ENCODE data around the gene GNAT1. TPM values are rescaled to one million over a fixed set of nuclear protein-coding genes. Genes with fewer than 3 reads are reported as not detected.
"Not testable (repeated sequence)": the region's sequence is repeated elsewhere in the genome, so short reads cannot be mapped to it uniquely, and the experiment has no call there.

GNAT1 gene
- total and polyA plus RNA-seq, 2 donors: 0.05 TPM

DNA sequence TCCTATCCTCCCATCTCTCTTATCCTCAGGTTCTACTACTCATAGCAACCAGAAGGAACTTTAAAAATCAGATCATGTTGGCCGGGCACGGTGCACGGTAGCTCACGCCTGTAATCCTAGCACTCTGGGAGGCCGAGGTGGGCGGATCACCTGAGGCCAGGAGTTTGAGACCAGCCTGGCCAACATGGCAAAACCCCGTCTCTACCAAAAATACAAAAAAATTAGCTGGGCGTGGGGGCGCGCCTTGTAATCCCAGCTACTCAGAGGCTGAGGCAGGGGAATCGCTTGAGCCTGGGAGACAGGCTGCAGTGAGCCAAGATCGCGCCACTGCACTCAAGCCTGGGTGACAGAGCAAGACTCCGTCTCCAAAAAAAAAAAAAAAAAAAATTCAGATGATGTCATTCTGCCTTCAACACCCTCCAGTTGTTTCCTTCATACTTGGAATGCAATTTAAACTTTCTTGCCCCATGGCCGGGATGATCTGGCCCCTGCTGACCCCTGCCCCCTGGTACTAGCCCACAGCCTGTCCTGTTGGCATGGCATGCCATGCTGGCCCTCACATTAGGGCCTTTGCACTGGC, 36.9 kb downstream of the GNAT1 start:
- Histone ChIP-seq H3K27me3 (ENCODE audit: control insufficient read depth in 2 of 2, insufficient read depth in 1 of 2, low read length in 1 of 2) (peaks cover 0 to 12% of the 10 kb centered on the region in 2 donors), H3K4me1 (ENCODE audit: control insufficient read depth in 2 of 2, insufficient read depth in 2 of 2, low read length in 2 of 2) (peaks cover 5 to 37% of the 10 kb centered on the region in 2 donors), H3K27ac (ENCODE audit: low read depth in 1 of 2, low read length in 1 of 2) (peak overlapping the region; percentile 86 to 88), H3K4me3 (ENCODE audit: low read length in 2 of 2) (peak overlapping the region; percentile 63 to 90)
- DNase-seq (ENCODE audit: low read depth in 6 of 9, low spot score in 9 of 9); H3K9me3 ChIP-seq (ENCODE audit: control insufficient read depth in 2 of 2, insufficient read depth in 1 of 2, low read length in 1 of 2); H3K36me3 ChIP-seq (ENCODE audit: control insufficient read depth in 2 of 2, insufficient read depth in 2 of 2, low read length in 1 of 2): not testable (repeated sequence)
- 68% methylated on average over 15 of the region's 15 CpGs for WGBS

DNA sequence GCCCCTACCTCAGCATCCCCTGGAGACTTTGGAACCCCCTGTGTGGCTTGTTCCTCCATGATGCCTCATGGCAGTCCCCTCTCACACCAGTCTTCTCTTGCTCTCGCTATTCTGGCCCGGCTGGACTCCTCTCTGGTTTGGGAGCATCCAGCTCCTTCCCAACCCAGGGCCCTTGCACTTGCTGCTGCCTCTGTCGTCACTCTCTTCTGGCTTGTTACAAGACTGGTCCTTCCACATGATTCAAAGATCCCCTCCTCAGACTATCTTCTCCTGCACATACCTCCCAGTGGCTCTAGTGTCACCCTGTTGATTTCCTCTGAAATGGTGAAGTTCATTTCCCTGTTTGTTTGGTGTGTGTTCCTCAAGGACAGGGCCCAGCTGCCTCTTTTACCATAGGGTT, 38.1 kb downstream of the GNAT1 start:
- peaks cover 5 to 37% of the 10 kb centered on the region in 2 donors for H3K4me1 ChIP-seq (ENCODE audit: control insufficient read depth in 2 of 2, insufficient read depth in 2 of 2, low read length in 2 of 2)
- H3K4me3 ChIP-seq (ENCODE audit: low read length in 2 of 2): no peak overlapping the region
- WGBS: 99% methylated on average over 3 of the region's 3 CpGs
- H3K27me3 ChIP-seq (ENCODE audit: control insufficient read depth in 2 of 2, insufficient read depth in 1 of 2, low read length in 1 of 2): peaks cover 0 to 12% of the 10 kb centered on the region in 2 donors
- H3K36me3 ChIP-seq (ENCODE audit: control insufficient read depth in 2 of 2, insufficient read depth in 2 of 2, low read length in 1 of 2): no peaks in the 10 kb centered on the region
- no peak for DNase-seq (ENCODE audit: low read depth in 6 of 9, low spot score in 9 of 9)
- H3K27ac ChIP-seq (ENCODE audit: low read depth in 1 of 2, low read length in 1 of 2): no peak overlapping the region
- no peaks in the 10 kb centered on the region for H3K9me3 ChIP-seq (ENCODE audit: control insufficient read depth in 2 of 2, insufficient read depth in 1 of 2, low read length in 1 of 2)

DNA sequence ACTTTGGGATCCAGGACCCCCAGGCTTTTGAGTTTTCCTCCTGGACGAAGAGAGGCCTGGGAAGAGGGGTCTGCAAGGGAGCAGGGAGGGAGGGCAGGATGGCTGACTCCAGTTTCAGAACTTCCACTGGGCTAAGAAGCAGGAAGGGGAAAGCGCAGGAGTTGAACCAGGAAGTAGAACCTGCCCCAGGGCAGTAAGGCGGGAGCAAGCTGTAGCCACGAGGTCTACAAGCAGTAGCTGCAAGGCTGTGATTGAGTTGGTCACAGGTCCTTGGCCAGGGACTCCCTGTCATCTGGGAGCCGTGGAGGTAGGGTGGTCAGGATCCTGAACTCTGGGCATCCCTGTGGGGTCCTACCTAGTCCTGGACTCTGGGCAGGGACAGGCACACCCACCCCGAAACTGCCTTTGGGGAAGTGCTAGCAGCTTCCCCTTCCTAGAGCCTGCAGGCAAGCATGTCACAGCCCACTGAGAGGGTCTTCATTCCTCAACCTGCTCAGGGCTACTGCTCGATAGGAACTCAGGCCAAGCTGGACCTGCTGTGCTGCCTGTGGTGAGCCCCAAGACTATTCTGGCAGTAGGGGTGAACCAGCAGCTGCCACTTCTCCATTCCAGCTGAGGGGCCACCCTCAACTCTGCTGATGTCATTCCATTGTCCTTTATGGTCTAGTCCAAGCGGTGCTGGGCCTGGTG, 38.8 kb downstream of the GNAT1 start:
- Histone ChIP-seq H3K4me3 (ENCODE audit: low read length in 2 of 2) (no peak overlapping the region), H3K27me3 (ENCODE audit: control insufficient read depth in 2 of 2, insufficient read depth in 1 of 2, low read length in 1 of 2) (peaks cover 0 to 10% of the 10 kb centered on the region in 2 donors), H3K4me1 (ENCODE audit: control insufficient read depth in 2 of 2, insufficient read depth in 2 of 2, low read length in 2 of 2) (peaks cover 6 to 44% of the 10 kb centered on the region in 2 donors), H3K27ac (ENCODE audit: low read depth in 1 of 2, low read length in 1 of 2) (no peak overlapping the region), H3K36me3 (ENCODE audit: control insufficient read depth in 2 of 2, insufficient read depth in 2 of 2, low read length in 1 of 2) (no peaks in the 10 kb centered on the region), H3K9me3 (ENCODE audit: control insufficient read depth in 2 of 2, insufficient read depth in 1 of 2, low read length in 1 of 2) (no peaks in the 10 kb centered on the region)
- DNase-seq (ENCODE audit: low read depth in 6 of 9, low spot score in 9 of 9): no peak
- 89% methylated on average over 8 of the region's 8 CpGs for WGBS

DNA sequence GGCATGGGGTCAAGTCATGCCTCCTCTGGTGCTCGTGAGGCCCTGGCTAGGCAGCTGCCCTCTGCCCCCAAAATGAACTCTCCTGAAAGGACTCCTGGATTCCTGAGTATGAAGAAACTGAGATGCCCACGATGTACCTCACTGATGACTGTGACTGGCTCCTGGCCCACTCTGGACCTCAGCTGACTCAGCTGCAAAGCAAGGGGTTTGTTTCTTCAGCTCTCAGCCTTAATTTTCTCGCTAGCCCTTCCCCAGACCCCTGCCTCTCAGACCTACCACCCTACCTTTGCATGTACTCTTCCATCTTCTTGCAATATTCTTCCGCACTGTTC, 39.4 kb downstream of the GNAT1 start:
- peaks cover 0 to 7% of the 10 kb centered on the region in 2 donors for H3K27me3 ChIP-seq (ENCODE audit: control insufficient read depth in 2 of 2, insufficient read depth in 1 of 2, low read length in 1 of 2)
- peaks cover 9 to 48% of the 10 kb centered on the region in 2 donors for H3K4me1 ChIP-seq (ENCODE audit: control insufficient read depth in 2 of 2, insufficient read depth in 2 of 2, low read length in 2 of 2)
- H3K27ac ChIP-seq (ENCODE audit: low read depth in 1 of 2, low read length in 1 of 2): no peak overlapping the region
- WGBS: 98% methylated on average over 4 of the region's 4 CpGs
- H3K9me3 ChIP-seq (ENCODE audit: control insufficient read depth in 2 of 2, insufficient read depth in 1 of 2, low read length in 1 of 2): no peaks in the 10 kb centered on the region
- no peaks in the 10 kb centered on the region for H3K36me3 ChIP-seq (ENCODE audit: control insufficient read depth in 2 of 2, insufficient read depth in 2 of 2, low read length in 1 of 2)
- DNase-seq (ENCODE audit: low read depth in 6 of 9, low spot score in 9 of 9): no peak
- no peak overlapping the region for H3K4me3 ChIP-seq (ENCODE audit: low read length in 2 of 2)

DNA sequence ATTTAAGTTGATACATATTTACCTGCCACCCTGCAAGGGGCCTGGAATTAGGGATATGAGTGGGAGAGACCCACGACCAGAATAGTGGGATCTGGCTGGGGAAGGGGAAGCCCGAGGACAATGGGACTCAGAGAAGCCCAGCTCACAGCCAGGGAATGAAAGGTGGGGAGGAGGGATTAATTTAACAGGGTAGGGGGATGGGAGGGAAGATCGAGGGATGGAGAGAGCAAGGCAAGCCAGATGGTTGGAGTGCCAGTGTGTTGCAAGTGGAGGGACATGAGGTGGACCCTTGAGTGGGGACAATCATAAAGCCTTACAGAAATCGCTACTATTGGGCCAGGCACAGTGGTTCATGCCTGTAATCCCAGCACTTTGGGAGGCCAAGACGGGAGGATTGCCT, 40.2 kb downstream of the GNAT1 start:
- Histone ChIP-seq H3K4me3 (ENCODE audit: low read length in 2 of 2) (no peak overlapping the region), H3K9me3 (ENCODE audit: control insufficient read depth in 2 of 2, insufficient read depth in 1 of 2, low read length in 1 of 2) (no peaks in the 10 kb centered on the region), H3K36me3 (ENCODE audit: control insufficient read depth in 2 of 2, insufficient read depth in 2 of 2, low read length in 1 of 2) (no peaks in the 10 kb centered on the region), H3K4me1 (ENCODE audit: control insufficient read depth in 2 of 2, insufficient read depth in 2 of 2, low read length in 2 of 2) (peaks cover 9 to 40% of the 10 kb centered on the region in 2 donors), H3K27me3 (ENCODE audit: control insufficient read depth in 2 of 2, insufficient read depth in 1 of 2, low read length in 1 of 2) (peaks cover 0 to 2% of the 10 kb centered on the region in 2 donors), H3K27ac (ENCODE audit: low read depth in 1 of 2, low read length in 1 of 2) (no peak overlapping the region)
- 94% methylated on average over 5 of the region's 5 CpGs for WGBS
- DNase-seq (ENCODE audit: low read depth in 6 of 9, low spot score in 9 of 9): no peak

DNA sequence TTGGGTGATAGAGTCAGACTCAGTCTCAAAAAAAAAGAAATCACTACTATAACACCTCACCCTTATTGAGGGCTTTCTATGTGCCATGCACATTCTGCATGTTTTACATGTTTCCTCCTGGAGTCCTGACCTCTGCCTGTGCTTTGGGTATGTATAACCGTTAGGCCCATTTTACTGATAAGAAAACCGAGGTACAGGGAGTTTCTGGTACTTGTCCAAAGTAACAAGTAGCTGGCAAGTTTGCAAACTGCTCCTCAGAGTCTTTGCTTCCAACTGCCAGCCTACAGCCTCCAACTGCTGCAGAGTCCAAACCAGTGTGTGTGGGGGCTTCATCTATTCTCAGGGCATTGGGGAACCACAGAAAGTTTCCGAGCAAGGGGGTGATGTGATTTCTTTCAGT, 40.9 kb downstream of the GNAT1 start:
- no peak for DNase-seq (ENCODE audit: low read depth in 6 of 9, low spot score in 9 of 9)
- WGBS: 97% methylated on average over 3 of the region's 3 CpGs
- peaks cover 12 to 34% of the 10 kb centered on the region in 2 donors for H3K4me1 ChIP-seq (ENCODE audit: control insufficient read depth in 2 of 2, insufficient read depth in 2 of 2, low read length in 2 of 2)
- no peaks in the 10 kb centered on the region for H3K27me3 ChIP-seq (ENCODE audit: control insufficient read depth in 2 of 2, insufficient read depth in 1 of 2, low read length in 1 of 2)
- no peaks in the 10 kb centered on the region for H3K36me3 ChIP-seq (ENCODE audit: control insufficient read depth in 2 of 2, insufficient read depth in 2 of 2, low read length in 1 of 2)
- H3K4me3 ChIP-seq (ENCODE audit: low read length in 2 of 2): no peak overlapping the region
- no peaks in the 10 kb centered on the region for H3K9me3 ChIP-seq (ENCODE audit: control insufficient read depth in 2 of 2, insufficient read depth in 1 of 2, low read length in 1 of 2)
- no peak overlapping the region for H3K27ac ChIP-seq (ENCODE audit: low read depth in 1 of 2, low read length in 1 of 2)

DNA sequence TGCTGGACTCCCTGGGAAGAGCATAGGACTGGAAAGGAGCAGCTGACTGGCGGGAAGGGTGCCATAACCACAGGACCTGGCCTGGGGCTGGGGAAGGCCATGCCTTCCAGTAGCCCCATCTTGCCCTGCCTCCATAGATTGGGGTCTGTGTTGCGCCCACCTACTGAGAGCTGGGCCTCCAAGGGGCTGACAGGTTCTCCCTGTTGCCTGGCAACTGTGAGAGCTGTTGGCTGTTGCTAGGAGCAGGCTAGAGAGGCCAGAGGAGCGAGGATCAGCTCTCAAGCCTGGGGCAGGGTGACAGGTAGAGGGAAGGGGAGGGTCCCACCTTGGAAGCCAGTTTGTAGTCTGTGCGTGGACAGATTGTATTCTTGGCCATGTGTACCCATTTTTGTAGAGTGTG, 41.8 kb downstream of the GNAT1 start:
- no peak for DNase-seq (ENCODE audit: low read depth in 6 of 9, low spot score in 9 of 9)
- peaks cover 11 to 35% of the 10 kb centered on the region in 2 donors for H3K4me1 ChIP-seq (ENCODE audit: control insufficient read depth in 2 of 2, insufficient read depth in 2 of 2, low read length in 2 of 2)
- 96% methylated on average over 4 of the region's 4 CpGs for WGBS

DNA sequence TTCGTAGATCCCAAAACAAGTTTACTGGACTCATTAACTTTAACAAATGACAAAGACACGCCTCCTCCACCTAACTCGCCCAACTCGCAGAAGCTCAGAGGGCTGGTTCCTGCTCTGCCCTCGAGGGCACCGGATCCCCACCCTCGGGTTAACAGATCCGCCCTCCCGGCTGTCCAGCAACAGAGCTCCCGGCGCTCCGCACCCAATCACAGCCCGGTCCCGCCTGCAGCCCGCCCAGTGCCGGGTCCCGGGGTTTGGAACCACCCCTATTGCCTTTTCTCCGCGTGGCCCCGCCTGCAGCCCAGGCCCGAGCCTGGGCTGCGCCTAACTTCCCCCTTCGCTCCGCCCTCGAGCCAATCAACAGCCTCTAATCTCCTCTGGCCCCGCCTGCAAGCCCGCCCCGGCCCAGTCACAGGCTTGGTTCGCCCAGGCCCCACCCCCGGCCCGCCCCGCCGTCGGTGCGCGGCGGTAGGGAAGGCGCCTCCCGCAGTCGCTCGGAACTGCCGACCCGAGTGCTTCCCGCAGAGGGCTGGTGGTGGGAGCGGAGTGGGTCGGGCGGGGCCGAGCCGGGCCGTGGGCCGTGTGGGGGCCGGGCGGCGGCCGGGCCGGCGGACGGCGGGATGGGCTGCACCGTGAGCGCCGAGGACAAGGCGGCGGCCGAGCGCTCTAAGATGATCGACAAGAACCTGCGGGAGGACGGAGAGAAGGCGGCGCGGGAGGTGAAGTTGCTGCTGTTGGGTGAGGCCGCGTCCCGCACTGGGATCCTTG, 44.5 kb downstream of the GNAT1 start, which contains the start of gene GNAI2:
TSS of gene GNAI2 (plus strand) at position 489 of the 768 bp plus-strand sequence. CDS start at position 621, 132 bp downstream.
- Histone ChIP-seq H3K4me3 (ENCODE audit: low read length in 2 of 2) (peak within 1 kb of the TSS; percentile 93 to 99), H3K27me3 (ENCODE audit: control insufficient read depth in 2 of 2, insufficient read depth in 1 of 2, low read length in 1 of 2) (no peaks in the 10 kb centered on the region), H3K36me3 (ENCODE audit: control insufficient read depth in 2 of 2, insufficient read depth in 2 of 2, low read length in 1 of 2) (peaks cover 10 to 20% of the 10 kb centered on the region in 2 donors), H3K9me3 (ENCODE audit: control insufficient read depth in 2 of 2, insufficient read depth in 1 of 2, low read length in 1 of 2) (peaks cover 0 to 3% of the 10 kb centered on the region in 2 donors), H3K4me1 (ENCODE audit: control insufficient read depth in 2 of 2, insufficient read depth in 2 of 2, low read length in 2 of 2) (peaks cover 20 to 46% of the 10 kb centered on the region in 2 donors), H3K27ac (ENCODE audit: low read depth in 1 of 2, low read length in 1 of 2) (peak within 1 kb of the TSS; percentile 92 to 97)
- WGBS: under 1% methylated on average over 75 of the region's 75 CpGs
- peak; percentile 87 to 99 (median 97) for DNase-seq (ENCODE audit: low read depth in 6 of 9, low spot score in 9 of 9)

More for the DNA sequence above, 41.8 kb downstream of the GNAT1 start:
- H3K36me3 ChIP-seq (ENCODE audit: control insufficient read depth in 2 of 2, insufficient read depth in 2 of 2, low read length in 1 of 2): no peaks in the 10 kb centered on the region
- H3K27me3 ChIP-seq (ENCODE audit: control insufficient read depth in 2 of 2, insufficient read depth in 1 of 2, low read length in 1 of 2): no peaks in the 10 kb centered on the region
- no peak overlapping the region for H3K4me3 ChIP-seq (ENCODE audit: low read length in 2 of 2)
- no peak overlapping the region for H3K27ac ChIP-seq (ENCODE audit: low read depth in 1 of 2, low read length in 1 of 2)
- H3K9me3 ChIP-seq (ENCODE audit: control insufficient read depth in 2 of 2, insufficient read depth in 1 of 2, low read length in 1 of 2): no peaks in the 10 kb centered on the region
